Activated gamma-delta T cell (primary cell): ENCODE measurements around the gene GRPR.

Experiments used
- DNase-seq: peaks from one replicate; lab custom pipeline; 2025; lab: John Stamatoyannopoulos, UW
- total RNA-seq, 2 donors: gene quantifications; one replicate each; lab custom pipeline; 2026; lab: John Stamatoyannopoulos, UW

GRPR gene
- total RNA-seq = 0.22 to 0.26 reads per million in 2 donors

- no peak for DNase-seq
Measured at GRCh38 chrX:16123222-16123786, at the start of gene GRPR. TSS of gene GRPR (plus strand) at chrX:16123565. CDS start at chrX:16123954, 389 bp downstream.

- DNase-seq = no peak
Measured at GRCh38 chrX:16075087-16075486, 48.3 kb upstream of the GRPR start.

GRCh38 chrX:16076834-16077233 is 46.5 kb upstream of the GRPR start:
- DNase-seq = no peak

- DNase-seq = no peak
Measured at GRCh38 chrX:16077811-16078210, 45.6 kb upstream of the GRPR start.

- DNase-seq = no peak
Measured at GRCh38 chrX:16081357-16081756, 42.0 kb upstream of the GRPR start.

GRCh38 chrX:16082470-16083085 is 40.8 kb upstream of the GRPR start:
- no peak for DNase-seq

GRCh38 chrX:16087076-16087475 is 36.3 kb upstream of the GRPR start:
- no peak for DNase-seq

- no peak for DNase-seq
Measured at GRCh38 chrX:16089086-16089485, 34.3 kb upstream of the GRPR start.

- no peak for DNase-seq
Measured at GRCh38 chrX:16096141-16096540, 27.2 kb upstream of the GRPR start.

GRCh38 chrX:16100673-16101072 is 22.7 kb upstream of the GRPR start:
- DNase-seq = no peak

GRCh38 chrX:16101581-16101980 is 21.8 kb upstream of the GRPR start:
- DNase-seq = no peak

- DNase-seq = no peak
Measured at GRCh38 chrX:16103625-16104024, 19.7 kb upstream of the GRPR start.

- no peak for DNase-seq
Measured at GRCh38 chrX:16112428-16112827, 10.9 kb upstream of the GRPR start.

GRCh38 chrX:16113978-16114565 is 9.3 kb upstream of the GRPR start:
- DNase-seq = no peak

GRCh38 chrX:16114611-16115010 is 8.8 kb upstream of the GRPR start:
- no peak for DNase-seq

GRCh38 chrX:16119353-16120220 is 3.8 kb upstream of the GRPR start:
- no peak for DNase-seq

- no peak for DNase-seq
Measured at GRCh38 chrX:16120431-16120830, 2.9 kb upstream of the GRPR start.

GRCh38 chrX:16124201-16124600 is 836 bp downstream of the GRPR start:
- DNase-seq = no peak

GRCh38 chrX:16125520-16126149 is 2.3 kb downstream of the GRPR start:
- no peak for DNase-seq

GRCh38 chrX:16130707-16131106 is 7.3 kb downstream of the GRPR start:
- DNase-seq = no peak

GRCh38 chrX:16134936-16135335 is 11.6 kb downstream of the GRPR start:
- no peak for DNase-seq

- no peak for DNase-seq
Measured at GRCh38 chrX:16136080-16136479, 12.7 kb downstream of the GRPR start.
